HK-2 (cell line): ENCODE measurements around the gene DDRGK1.
A peak's percentile ranks its signal among the peaks of the same experiment; 100 is the strongest.

ENCODE experiments used
- DNase-seq: peaks from one replicate; pipeline ENCODE4 v3.0.0-alpha.2; 2018; ENCODE audit not compliant: unreplicated experiment

Gene DDRGK1

DNA sequence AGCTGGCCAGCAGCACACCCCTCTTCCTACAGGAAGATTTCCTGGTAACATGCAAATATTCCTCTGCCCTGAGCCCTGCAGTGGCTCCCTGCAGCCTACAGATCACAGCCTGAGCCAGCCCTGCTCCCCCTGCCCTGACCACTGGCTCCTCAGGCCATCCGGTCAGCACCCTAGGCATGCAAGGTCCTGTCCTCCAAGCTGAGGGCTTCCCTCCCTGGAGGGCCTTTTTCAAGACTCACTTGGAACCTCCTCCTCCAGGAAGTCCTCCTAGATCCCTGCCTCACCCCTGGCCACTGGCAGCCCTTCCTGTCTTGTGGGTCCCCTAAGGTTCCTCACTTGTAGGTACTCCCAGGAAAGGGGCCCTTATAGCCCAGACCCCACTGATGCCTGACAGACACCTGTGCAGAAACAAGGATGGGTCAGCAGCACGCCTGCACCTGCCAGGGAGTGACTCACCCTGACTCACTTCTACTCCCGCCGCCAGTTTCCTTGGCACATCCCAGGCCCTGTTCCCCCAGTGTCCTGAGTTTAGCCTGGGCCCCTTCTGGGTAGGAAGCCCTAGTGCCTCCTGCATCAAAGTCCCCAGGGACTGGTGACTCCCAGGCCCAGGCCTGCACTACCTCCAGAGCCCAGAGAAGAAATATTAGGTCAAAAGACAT lies 31.3 kb upstream of the DDRGK1 start:
- peak; percentile 55 for DNase-seq

DNA sequence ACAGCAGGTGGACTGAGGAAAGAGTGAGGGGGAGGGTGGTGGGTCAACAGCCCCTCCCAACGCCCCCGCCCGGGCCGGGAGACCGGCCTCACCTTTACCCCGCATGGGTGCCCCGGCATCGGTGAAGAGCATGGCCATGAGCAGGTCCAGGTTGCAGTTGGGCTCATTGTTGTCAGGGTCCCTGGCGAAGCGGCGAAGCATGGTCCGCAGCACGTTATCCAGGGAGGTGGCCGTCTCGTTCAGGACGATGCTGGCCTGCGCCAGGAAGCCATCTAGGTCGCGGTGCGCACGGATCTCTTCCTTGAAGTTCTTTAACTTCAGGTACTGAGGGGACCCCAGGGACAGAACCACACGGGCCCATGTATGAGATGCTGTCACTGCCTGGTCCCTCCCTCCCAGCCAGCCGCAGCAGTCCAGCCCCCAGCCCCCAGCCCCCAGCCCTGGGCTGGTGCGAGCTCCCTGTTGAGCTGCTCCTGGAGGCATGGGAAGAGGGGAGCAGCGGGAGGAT lies 29.6 kb upstream of the DDRGK1 start:
- DNase-seq: no peak

DNA sequence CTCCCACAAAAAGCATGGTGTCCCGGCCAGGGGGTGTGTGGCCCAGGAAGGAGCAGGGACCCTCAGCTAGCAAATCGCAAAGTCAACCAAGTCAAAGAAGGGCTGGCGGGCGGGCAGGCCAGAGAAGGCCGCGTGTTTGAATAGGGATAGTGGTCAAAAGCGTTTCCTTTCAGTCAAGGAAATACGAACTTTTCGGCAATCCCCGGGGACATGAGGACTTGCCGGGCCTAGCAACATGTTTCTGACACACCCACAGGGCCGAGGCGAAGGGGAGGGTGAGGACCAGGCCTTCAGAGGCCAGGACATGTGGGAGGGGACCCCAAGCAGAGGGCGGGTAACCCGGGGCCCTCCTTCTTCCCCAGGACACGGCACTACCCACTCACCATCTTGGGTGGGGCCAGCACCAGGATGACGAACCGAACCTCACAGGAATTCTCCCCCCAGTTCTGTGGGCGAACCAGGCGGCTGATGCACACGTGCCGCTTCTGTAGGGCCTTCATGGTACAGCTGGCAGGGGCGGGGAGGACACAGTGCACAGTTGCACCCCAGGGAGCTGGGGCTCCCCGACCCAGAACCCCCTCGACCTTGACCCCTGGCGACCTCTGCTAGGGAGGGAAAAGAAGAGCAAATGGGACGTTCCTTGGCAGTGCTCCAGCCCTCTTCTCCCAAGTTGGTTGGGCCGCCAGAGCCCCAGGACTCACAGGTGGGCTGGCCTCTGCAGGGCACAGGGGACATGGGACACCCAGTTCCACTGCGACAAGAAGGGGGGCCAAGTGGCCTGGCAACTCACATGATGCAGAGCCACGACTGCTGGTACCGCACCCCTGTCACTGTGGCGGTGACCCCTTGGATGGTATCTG lies 28.9 kb upstream of the DDRGK1 start:
- DNase-seq: no peak

DNA sequence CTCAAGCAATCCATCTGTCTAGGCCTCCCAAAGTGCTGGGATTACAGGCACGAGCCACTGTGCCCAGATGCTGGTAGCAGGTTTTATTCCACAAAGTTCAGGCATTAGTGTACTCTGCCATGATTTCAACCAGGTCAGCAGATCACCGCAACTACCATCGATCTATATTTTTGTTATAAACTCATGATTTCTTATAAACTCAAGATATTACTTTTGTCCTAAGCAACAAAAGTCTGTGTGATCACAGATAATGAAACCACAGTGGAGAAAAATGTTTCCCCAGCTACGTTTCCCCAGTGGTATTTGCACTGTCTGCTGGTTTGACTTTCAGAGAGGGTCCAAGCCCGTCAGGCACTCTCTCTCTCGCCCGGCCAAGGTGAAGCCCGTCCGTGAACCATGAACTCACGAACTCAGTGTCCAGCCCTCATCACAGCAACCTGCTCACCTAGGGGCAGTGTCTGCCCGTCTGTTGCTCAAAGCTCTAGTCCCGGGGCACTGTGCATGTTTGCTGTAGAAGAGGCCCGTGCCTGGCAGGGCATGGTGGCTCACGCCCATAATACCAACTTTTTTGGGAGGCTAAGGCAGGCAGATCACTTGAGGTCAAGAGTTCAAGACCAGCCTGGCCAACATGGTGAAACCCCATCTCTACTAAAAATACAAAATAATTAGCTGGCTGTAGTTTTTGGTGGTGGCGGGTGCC lies 27.6 kb upstream of the DDRGK1 start:
- no peak for DNase-seq

DNA sequence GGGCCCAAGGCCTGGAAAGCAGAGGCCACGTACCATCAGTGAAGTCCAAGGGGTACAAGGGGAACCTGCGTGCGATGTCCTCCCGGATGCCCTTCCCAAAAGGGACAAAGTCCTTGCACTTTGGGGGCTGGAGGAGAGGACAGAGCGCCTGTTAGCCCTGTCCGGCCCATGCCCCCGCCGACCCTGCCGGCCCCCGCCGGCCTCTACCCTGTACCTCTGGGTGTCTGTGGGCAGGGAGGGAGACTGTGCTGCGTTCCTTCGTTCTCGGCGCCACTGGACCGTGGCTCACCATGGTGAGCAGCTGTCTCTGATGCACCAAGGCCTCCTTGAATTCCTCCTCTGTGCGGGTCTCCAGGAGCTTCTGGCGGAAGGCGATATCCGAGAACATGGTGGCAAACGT lies 26.6 kb upstream of the DDRGK1 start:
- DNase-seq: no peak

DNA sequence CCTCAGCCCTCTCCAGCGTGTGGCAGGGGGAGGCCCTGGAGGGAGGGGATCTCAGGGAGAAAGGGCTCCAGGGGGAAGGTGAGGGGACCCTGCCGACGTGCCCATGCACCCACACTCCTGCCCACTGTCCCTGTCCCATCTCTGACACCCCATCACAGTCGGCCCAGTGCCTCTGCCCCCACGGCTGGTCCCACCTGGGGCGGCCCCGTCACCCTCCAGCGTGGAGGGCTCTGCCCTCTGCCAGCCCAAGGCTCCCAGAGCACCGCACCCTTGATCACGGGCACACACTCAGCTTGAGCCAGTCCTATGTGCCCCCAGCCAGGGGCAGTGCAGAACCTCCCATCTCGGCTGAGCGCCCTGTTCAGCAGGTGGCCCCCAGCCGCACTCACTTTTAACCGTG lies 25.3 kb upstream of the DDRGK1 start:
- no peak for DNase-seq

DNA sequence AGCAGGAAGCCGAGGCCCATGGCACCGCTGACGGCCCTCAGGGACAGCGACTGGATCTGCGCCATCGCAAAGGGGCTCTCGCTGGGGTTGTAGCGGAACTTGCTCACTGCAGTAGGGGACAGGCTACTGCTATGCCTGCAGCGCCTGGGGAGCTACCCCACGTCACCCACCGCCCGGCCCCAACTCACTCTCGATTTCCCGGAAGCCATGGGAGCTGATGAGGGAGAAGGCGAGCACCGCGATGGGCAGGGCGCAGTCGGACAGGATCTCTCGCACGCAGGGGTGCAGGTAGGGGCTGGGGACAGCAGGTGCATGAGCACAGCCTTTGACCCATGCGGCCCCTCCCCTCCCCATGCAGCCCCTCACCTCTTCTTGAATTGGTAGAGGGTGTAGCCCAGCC lies 24.7 kb upstream of the DDRGK1 start:
- no peak for DNase-seq

DNA sequence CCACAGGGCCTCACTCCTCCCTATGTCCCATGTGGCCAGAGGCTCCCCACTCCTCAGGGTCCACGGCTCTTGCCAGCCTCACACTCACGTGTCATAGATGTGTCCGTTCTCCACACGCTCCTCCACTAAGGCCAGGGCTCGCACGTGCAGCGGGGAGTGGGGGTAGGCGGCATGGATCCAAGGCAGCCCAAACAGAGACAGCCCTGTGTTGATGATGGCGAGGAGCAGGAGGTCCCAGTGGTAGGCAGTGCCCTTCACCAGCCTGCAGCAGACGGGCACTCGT lies 24.2 kb upstream of the DDRGK1 start:
- DNase-seq: no peak

DNA sequence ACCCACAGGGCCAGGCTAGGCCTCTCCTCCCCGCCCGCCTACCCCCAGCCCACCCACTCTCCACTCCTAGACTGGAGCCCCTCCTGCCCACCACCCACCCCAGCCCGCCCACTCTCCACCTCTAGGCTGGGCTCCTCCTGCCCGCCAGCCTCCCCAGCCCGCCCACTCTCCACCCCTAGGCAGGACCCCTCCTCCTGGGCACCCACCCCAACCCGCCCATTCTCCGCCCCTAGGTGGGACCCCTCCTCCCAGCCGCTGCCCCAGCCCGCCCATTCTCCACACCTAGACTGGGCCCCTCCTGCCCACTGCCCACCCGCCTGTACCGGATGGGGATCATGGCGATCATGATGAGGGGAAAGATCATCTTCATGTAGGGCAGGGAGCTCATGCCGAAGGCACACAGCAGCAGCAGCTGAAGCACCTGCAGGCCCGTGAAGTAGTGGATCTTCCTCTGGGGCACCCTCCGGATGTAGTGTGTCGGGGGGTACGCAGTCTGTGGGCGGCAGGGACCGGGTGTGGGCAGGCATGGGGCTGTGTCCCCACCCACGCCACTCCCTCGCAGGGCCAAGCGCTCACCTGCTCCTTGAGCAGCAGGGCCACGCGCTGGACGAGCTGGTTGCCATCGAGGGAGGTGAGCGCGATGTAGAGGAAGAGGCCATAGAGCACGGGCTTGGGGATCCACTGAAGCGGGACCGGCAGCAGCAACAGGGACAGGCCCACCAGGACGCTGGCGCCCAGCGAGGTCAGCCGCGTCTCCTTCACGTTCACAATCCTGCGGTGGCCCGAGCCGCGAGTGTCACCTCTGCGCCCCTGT lies 23.7 kb upstream of the DDRGK1 start:
- no peak for DNase-seq

DNA sequence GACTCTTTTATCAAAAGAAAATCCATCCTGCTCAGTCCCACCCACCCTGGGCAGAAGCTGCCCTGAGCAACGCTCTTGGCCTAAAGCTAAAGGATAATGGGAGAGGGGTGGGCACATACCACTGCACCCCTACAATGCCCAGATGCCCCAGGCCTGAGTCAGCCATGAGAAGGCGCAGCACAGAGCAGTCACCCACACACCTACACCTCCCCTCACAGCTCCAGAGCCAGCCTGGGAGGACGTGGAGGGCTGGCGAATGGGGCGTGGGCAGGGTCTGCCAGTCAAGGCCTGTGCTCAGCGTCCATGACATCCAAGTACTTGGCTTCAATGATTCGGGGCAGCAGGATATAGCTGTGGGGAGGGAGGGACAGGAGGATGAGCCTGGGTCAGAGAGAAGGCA lies 23.0 kb upstream of the DDRGK1 start:
- no peak for DNase-seq

DNA sequence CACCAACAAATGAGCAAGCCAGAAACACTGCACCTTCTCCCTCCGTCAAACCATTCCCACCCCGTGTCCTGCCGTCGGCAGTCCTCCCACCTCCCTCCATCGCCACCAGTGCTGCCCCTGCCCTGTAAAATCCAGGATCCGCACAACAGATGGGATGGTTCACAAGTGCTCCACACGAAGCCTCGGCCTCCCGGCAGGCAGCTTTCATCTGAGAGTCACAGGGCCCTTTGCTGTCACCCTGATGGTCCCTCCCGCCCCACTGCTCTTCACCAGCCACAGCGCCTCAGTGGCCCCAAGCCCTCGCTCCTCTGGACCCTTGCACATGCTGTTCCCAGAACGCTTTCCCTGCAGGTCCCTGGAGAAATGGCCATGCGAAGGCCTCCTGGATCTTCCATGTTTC lies 22.4 kb upstream of the DDRGK1 start:
- no peak for DNase-seq

DNA sequence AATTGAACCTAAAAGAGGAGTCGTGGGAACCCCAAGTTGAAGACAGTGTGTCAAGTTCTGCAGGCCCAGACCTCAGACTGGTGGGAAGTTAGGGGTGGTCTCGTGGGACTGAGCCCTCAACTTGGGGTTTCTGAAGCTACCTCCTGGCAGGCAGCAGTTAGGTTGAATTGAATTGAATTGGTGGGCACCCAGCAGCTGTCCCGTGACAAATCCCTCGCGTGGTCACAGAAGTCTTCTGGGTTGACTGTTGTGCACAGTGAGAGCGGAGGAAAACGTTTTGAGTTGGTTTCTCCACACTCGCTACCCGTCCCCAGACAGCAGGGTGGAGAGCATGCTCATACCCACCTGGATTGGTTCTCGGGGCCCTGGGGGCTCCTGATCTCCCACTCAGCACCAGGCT lies 21.6 kb upstream of the DDRGK1 start:
- DNase-seq: no peak

DNA sequence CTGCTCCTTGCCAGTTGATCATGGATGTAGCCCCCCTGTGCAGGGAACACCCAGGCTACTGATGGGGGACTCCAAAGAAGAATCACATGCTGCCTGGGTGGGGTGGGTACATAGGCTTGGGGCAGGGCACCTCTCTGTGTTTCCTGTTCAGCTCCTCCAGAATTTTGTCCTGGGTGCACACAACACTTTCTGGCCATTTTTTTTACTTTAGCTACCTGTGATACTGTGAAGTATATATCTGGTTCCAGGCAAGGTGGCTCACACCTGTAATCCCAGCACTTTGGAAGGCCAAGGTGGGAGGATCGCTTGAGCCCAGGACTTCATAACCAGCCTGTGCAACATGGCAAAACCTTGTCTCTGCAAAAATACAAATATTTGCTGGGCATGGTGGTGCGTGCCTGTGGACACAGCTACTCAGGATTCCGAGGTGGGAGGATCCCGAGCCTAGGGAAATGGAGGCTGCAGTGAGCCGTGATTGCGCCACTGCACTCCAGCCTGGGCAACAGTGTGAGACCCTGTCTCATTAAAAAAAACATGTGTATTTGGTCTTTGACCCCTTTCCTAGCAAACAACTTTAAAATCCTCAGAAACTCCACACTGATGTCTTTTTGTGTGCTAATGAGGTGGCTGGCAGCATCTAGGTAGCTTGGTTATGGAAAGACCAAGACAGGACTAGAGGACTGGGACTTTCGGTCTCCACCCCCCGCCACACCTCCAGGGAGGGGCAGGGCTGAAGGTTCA lies 20.4 kb upstream of the DDRGK1 start:
- DNase-seq: no peak

DNA sequence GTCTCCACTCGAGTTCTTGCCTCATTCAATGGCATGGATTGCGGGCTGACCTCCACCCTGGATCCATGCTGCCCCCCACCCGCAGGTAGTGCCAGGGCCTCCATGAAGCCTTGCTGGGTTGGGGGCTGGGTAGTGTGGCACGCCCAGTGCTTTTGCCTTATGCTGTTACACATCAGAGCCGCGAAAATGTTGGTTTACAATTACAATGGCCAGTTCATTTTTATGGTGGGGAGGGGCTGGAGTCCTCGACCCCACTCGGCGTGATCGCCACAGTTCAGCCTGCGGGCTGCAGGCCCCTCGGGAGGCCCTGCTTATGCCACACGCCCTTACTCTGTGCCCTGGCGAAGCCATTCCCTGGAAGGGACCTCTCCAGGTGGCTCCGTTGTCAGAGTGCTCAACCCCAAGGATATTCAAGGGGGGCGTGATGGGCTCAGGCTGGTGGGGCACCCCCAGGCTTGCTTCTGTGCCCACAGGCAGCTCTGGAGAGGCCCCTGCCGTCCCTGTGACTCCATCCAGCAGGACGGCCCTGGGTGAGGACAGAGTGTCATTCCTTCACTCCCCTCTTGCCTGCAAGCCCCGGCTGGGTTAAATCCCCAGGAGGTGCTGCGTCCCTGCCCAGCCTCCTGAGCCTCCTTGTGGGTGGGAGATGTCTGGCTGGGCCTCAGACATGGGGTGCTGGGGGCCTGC lies 19.7 kb upstream of the DDRGK1 start:
- no peak for DNase-seq

DNA sequence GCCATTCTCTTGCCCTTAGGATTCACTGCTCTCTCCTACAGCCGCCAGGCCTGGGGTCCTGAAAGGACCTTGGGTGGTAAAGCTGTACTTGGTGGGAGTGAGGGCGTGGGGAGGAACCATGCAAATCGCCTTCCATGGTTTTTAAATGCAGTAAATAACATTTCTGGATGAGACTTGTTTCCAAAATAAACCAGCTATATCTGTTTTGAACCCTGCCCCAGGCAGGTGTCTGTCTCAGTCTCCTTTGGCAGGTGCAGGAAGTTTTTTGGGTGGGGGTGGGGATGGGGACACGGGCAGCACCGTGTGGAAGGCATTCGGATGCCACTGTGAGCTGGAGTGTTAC lies 19.1 kb upstream of the DDRGK1 start:
- DNase-seq: no peak

DNA sequence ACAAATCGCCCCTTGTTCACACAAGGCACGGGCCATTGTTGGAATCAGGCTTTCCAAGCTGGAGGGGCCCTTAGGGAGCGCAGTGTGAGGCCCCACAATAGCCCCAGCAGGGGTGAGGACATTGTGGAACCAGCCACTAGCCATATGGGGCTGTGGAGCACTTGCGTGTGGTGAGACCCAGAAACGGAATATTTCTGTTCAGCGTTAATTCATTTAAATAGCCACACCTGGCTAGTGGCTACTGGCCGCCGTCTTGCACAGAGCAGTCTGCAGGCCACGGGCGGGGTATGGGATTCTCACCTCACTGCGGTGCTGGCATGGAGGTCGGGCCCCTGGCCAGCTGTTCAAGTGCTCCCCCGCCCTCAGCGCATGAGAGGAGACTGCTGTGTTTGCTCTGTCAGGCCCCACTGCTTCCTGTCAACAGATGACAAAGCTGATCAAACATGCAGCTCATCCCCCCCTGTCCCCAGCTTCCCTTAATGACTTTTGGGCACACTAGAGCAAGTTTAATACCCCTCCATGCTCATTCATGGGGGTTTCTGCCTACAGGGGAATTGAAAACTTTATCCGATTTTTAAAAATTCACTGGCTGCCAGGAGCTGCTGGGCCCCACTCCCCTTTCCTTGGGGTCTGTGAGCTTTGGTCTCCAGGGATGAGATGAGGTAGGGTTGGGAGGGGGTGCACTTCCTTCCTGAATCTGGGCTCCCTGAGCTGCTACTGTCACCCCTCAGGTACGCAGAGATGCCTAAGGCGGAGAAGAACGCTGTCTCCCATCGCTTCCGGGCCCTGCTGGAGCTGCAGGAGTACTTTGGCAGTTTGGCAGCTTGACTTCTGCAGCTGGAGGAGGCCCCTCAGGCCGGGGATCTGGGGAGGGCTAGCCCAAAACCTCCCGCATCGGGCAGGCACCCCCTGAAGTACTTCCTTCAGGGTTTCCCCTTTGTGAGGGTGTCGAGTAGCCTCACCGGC lies 18.4 kb upstream of the DDRGK1 start:
- DNase-seq: peak; percentile 65

DNA sequence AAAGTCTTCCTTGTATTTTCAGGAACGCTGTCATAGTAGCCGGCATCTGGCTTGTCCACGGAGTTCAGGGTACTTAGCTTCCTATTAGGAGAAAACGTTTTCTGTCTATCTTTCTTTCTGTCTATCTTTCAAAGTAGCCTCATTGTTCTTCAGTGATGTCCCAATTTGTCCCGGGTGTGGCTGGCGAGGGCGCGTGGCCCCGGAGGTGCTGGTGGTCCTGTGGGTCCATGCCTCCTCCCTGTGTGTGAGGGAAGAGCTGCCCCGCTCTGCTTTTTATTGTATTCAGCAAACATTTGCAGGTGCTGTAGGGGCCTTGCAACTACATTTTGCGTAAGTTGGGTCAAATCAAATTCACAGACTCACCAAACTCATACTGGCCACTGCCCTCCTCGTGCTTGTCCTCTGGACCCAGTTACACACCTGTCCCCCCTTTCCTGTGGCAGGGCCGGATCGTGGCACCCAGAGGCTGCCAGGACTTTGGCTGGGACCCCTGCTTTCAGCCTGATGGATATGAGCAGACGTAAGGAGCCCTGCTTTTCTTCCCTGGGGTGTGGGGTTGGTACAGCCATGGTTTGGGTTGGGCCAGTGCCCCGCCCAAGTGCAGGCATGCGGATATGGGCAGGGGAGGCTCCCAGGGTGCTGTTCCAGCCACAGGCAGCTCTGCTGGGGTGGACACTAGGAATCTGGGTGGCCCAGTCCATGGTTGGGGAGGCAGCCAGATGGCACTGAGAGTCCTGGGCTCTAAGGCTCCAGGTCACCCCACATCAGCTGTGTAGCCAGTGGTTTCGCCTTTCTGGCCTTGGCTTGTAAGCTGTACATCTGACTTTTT lies 17.1 kb upstream of the DDRGK1 start:
- no peak for DNase-seq

DNA sequence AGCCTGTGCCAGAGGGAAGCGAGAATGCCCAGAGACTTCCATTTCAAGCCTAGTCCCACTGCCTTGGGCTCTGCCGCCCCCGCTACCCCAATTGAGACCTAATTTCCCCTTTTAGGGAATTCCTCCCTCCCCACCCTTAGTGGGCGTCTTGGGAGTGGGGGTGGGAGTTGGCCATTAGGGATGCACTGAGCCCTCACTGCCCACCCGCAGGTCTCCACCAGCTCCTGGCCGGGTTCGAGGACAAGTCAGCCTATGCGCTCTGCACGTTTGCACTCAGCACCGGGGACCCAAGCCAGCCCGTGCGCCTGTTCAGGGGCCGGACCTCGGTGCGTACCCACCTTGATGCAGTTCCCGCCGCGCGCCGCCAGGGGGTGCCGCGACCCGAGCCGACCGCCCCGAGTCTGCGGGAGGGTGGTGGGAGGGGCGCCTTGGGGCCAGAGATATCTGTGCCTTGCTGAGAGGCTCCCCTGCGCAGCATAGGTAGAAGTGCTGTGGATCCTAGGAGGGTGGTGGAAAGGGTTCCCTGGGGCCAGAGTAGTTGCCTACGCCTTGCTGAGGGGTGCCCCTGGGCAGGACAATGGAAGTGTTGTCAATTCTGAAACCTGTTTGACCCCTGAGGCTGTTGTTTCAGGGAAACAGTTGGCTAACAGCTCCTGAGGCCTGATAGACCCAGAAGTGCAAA lies 14.0 kb upstream of the DDRGK1 start:
- DNase-seq: no peak
